H1 (cell line): ENCODE data around the gene BCL6B. TPM values are rescaled to one million over a fixed set of nuclear protein-coding genes. Genes with fewer than 3 reads are reported as not detected.

Source experiments
- CHD7 ChIP-seq: fragments of 300-600 bp; sonication (generic); IDR thresholded peaks from 2 replicates; pipeline ENCODE4 v1.7.1; 2012; ENCODE audit warnings: low read length, moderate library complexity, mild to moderate bottlenecking, inconsistent platforms; ENCODE audit not compliant: insufficient replicate concordance
- CTCF ChIP-seq, 3 experiments: IDR thresholded peaks; 1 replicate in 2 of 3; 2 replicates in 1 of 3; pipeline versions ENCODE4 v1.5.1 to v1.6.1; 2011; ENCODE audit warnings: low read length in 3 of 3, mild to moderate bottlenecking in 3 of 3, inconsistent platforms in 2 of 3, low read depth in 1 of 3, moderate library complexity in 1 of 3; ENCODE audit not compliant: insufficient read depth in 1 of 3; ENCODE audit errors: control extremely low read depth in 1 of 3
- EZH2 ChIP-seq: fragments of 200-600 bp; sonication (generic); IDR thresholded peaks from 2 replicates; pipeline ENCODE4 v1.7.1; 2012; ENCODE audit warnings: low read depth, mild to moderate bottlenecking, moderate library complexity, low read length, inconsistent platforms; ENCODE audit not compliant: severe bottlenecking
- HDAC2 ChIP-seq, 2 experiments: fragments of 300-600 bp in 1 of 2; sonication (generic) in 1 of 2; IDR thresholded peaks; 2 replicates each; pipeline ENCODE4 v1.6.1; 2011 to 2012; ENCODE audit warnings: low read depth in 2 of 2, low read length in 2 of 2, mild to moderate bottlenecking in 2 of 2, moderate library complexity in 2 of 2, borderline replicate concordance in 1 of 2, inconsistent platforms in 1 of 2
- KDM5A ChIP-seq: fragments of 200-600 bp; IDR thresholded peaks from 2 replicates; pipeline ENCODE4 v1.7.1; 2012; ENCODE audit warnings: mild to moderate bottlenecking, low read length, inconsistent platforms, mixed read lengths
- RNF2 ChIP-seq: fragments of 200-900, 300-1000 bp; sonication (generic); IDR thresholded peaks from 2 replicates; pipeline ENCODE4 v1.7.1; 2016; ENCODE audit warnings: borderline replicate concordance, low read depth, mild to moderate bottlenecking, antibody characterized with exemption, low read length; ENCODE audit not compliant: poor library complexity, severe bottlenecking; ENCODE audit errors: missing control alignments
- RXRA ChIP-seq: IDR thresholded peaks from 2 replicates; pipeline ENCODE4 v1.6.1; 2011; ENCODE audit warnings: low read depth, mild to moderate bottlenecking, low read length, moderate library complexity; ENCODE audit not compliant: insufficient read depth
- SUZ12 ChIP-seq: fragments of 200-600 bp; sonication (generic); IDR thresholded peaks from 2 replicates; pipeline ENCODE4 v1.6.1; 2012; ENCODE audit warnings: mild to moderate bottlenecking, inconsistent platforms, low read length, moderate library complexity, mixed read lengths
- polyA plus RNA-seq, 7 experiments: library from polyadenylated mRNA; depleted of rRNA in 3 of 7; stranded (reverse) in 5 of 7; unstranded in 2 of 7; fragments of >200 nt in 5 of 7; fragments of 200-250 nt in 2 of 7; gene quantifications; 1 replicate in 5 of 7; 2 replicates in 1 of 7; 4 replicates in 1 of 7; pipeline versions ENCODE4 v1.2.1 to v1.2.3, GENCODE V29; 2011 to 2013; ENCODE audit warnings: missing spikeins in 2 of 7, mixed read lengths in 2 of 7
- total RNA-seq: library from RNA; stranded (reverse); fragmentation: NEBNext Ultra II Directional; extraction: Animal tissue kit (Norgen Biotek cat#: 25700); gene quantifications from 2 replicates; pipeline ENCODE4 v1.2.1, GENCODE V29; 2021

BCL6B gene
- total and polyA plus RNA-seq, 2 of the 8 experiments (the other 6 are each of a cell fraction or from before 2014, with no cell fraction given): 6.6 to 8.7 TPM

GRCh38 chr17:7029096-7029495 is 6.2 kb downstream of the BCL6B start (continued):
- no peak for TF ChIP-seq CHD7
- no peak for TF ChIP-seq CTCF (IDR thresholded peaks at IDR 0.05; ENCODE audit: control extremely low read depth in 1 of 3, insufficient read depth in 1 of 3, low read depth in 1 of 3, low read length in 3 of 3)
- no peak for TF ChIP-seq SUZ12
- TF ChIP-seq RNF2: no peak
- TF ChIP-seq KDM5A: no peak
- no peak for TF ChIP-seq HDAC2 (IDR thresholded peaks at IDR 0.05; ENCODE audit: borderline replicate concordance in 1 of 2, low read depth in 2 of 2, low read length in 2 of 2)
- TF ChIP-seq EZH2: no peak
- no peak for TF ChIP-seq RXRA
